PC-3 (cell line): Measurements from ENCODE around the gene SIGLEC10. TPM values are rescaled to one million over a fixed set of nuclear protein-coding genes. Genes with fewer than 3 reads are reported as not detected.
"Not testable (repeated sequence)": the region's sequence is repeated elsewhere in the genome, so short reads cannot be mapped to it uniquely, and the experiment has no call there.

Experiments
- ATAC-seq: fragments of 200-7000 bp; cut with Tn5 transposase; 2 replicates; pipeline ENCODE4 v1.9.1; 2020; ENCODE audit warnings: mild to moderate bottlenecking, moderate library complexity
- BruUV-seq: library from RNA; stranded (reverse); fragments of 400-500 nt; replicated peaks from 2 replicates; lab custom pipeline; 2021; lab: Mats Ljungman, UMichigan
- CTCF ChIA-PET: fragments of 300-600 bp; sonication (Branson Sonifier 250); formaldehyde crosslinking; loops from one replicate; lab custom pipeline; 2022; ENCODE audit warnings: antibody characterized with exemption; lab: Charles Lee
- POLR2A ChIA-PET: fragments of 300-600 bp; sonication (Branson Sonifier 250); formaldehyde crosslinking; loops from one replicate; lab custom pipeline; 2022; ENCODE audit warnings: antibody characterized with exemption; ENCODE audit not compliant: unreplicated experiment; lab: Charles Lee
- DNase-seq: peaks from one replicate; pipeline ENCODE4 v3.0.0-alpha.2; 2015
- H2AFZ ChIP-seq: fragments of 300-600 bp; sonication (generic); 2 replicates; pipeline ENCODE4 v1.6.0; 2016; ENCODE audit warnings: antibody characterized with exemption, low read length
- H3F3A ChIP-seq: fragments of 300-600 bp; sonication (generic); one replicate; pipeline ENCODE4 v1.6.0; 2017; ENCODE audit warnings: antibody characterized with exemption, low read length, control low read depth, mild to moderate bottlenecking; ENCODE audit not compliant: unreplicated experiment
- H3K27ac ChIP-seq: fragments of 300-600 bp; sonication (generic); 2 replicates; pipeline ENCODE4 v1.5.1; 2016; ENCODE audit warnings: mild to moderate bottlenecking, low read length
- H3K27me3 ChIP-seq: fragments of 300-600 bp; sonication (generic); 2 replicates; pipeline ENCODE4 v1.6.1; 2016; ENCODE audit warnings: low read length, mixed read lengths
- H3K36me3 ChIP-seq: fragments of 300-600 bp; sonication (generic); 2 replicates; pipeline ENCODE4 v1.6.1; 2016; ENCODE audit warnings: low read depth, mixed run types, low read length, mixed read lengths
- H3K4me1 ChIP-seq: fragments of 300-600 bp; sonication (generic); 2 replicates; pipeline ENCODE4 v1.5.1; 2016; ENCODE audit warnings: low read length; ENCODE audit not compliant: insufficient read depth
- H3K4me2 ChIP-seq: fragments of 300-600 bp; sonication (generic); 2 replicates; pipeline ENCODE4 v1.6.0; 2016; ENCODE audit warnings: low read length
- H3K4me3 ChIP-seq: fragments of 300-600 bp; sonication (generic); 2 replicates; pipeline ENCODE4 v1.5.1; 2016; ENCODE audit warnings: mild to moderate bottlenecking, low read length, mixed read lengths
- H3K79me2 ChIP-seq: fragments of 300-600 bp; sonication (generic); 2 replicates; pipeline ENCODE4 v1.6.1; 2017; ENCODE audit warnings: low read length, mixed read lengths
- H3K9ac ChIP-seq: fragments of 300-600 bp; sonication (generic); 2 replicates; pipeline ENCODE4 v1.6.0; 2016; ENCODE audit warnings: mild to moderate bottlenecking, low read length
- H3K9me2 ChIP-seq: fragments of 300-600 bp; sonication (generic); replicated peaks from 2 replicates; pipeline ENCODE4 v1.6.1; 2016; ENCODE audit warnings: mixed run types, low read length, mixed read lengths
- H3K9me3 ChIP-seq: fragments of 300-600 bp; sonication (generic); 2 replicates; pipeline ENCODE4 v1.6.1; 2016; ENCODE audit warnings: low read length, mixed read lengths
- H4K20me1 ChIP-seq: fragments of 300-600 bp; sonication (generic); 2 replicates; pipeline ENCODE4 v1.6.1; 2016; ENCODE audit warnings: low read length, mixed read lengths
- CTCF ChIP-seq: fragments of 300-600 bp; sonication (generic); conservative IDR thresholded peaks from 2 replicates; pipeline ENCODE4 v1.5.1; 2017; ENCODE audit warnings: antibody characterized with exemption, low read depth, mild to moderate bottlenecking, low read length
- EZH2 ChIP-seq: fragments of 300-600 bp; sonication (generic); IDR thresholded peaks from one replicate; pipeline ENCODE4 v1.6.1; 2017; ENCODE audit warnings: antibody characterized with exemption, mild to moderate bottlenecking, low read length; ENCODE audit not compliant: unreplicated experiment
- EZH2phosphoT487 ChIP-seq: fragments of 300-600 bp; sonication (generic); IDR thresholded peaks from 2 replicates; pipeline ENCODE4 v1.6.1; 2018; ENCODE audit warnings: mild to moderate bottlenecking, antibody characterized with exemption, low read length, borderline replicate concordance
- intact Hi-C: fragments of 100-400 bp; cut with micrococcal nuclease; formaldehyde crosslinking; loops from 2 replicates; pipeline ENCODE4 v1.9.0; 2023
- total RNA-seq: library from RNA; depleted of rRNA; stranded (reverse); fragments of >200 nt; gene quantifications from 2 replicates; pipeline ENCODE4 v1.2.3, GENCODE V29; 2014

Gene SIGLEC10
- total RNA-seq, 1 experiment from 2014 or later, result not detected

- H3F3A ChIP-seq, result no peaks in the 10 kb centered on the region
- no peak overlapping the region for H2AFZ ChIP-seq
- no peaks in the 10 kb centered on the region for H3K9me2 ChIP-seq
- intact Hi-C loops, result loop anchor here (1.0 to 2.0 kb wide), 2 partner anchors 17 to 236 kb away; no protein-coding TSS in a partner anchor
- no peaks in the 10 kb centered on the region for H4K20me1 ChIP-seq
- no peaks in the 10 kb centered on the region for H3K79me2 ChIP-seq
- no peaks in the 10 kb centered on the region for H3K36me3 ChIP-seq
- H3K27ac ChIP-seq, result no peak overlapping the region
- ChIA-PET POLR2A (no interaction called here), CTCF (interaction anchor here (0.5 to 1.9 kb wide), 7 partner anchors 14 to 357 kb away, joined by 3 to 16 read pairs (median 3); no protein-coding TSS in a partner anchor)
- BruUV-seq, result no TSS peak
- DNase-seq (no peak), ATAC-seq (no peak)
- no peak overlapping the region for H3K9ac ChIP-seq
- TF ChIP-seq CTCF (no peak), EZH2 (no peak), EZH2phosphoT487 (no peak)
- no peaks in the 10 kb centered on the region for H3K9me3 ChIP-seq
- H3K4me2 ChIP-seq, result no peak overlapping the region
- no peaks in the 10 kb centered on the region for H3K4me1 ChIP-seq
- H3K4me3 ChIP-seq, result no peak overlapping the region
- H3K27me3 ChIP-seq, result peaks cover 38% of the 10 kb centered on the region
Observed at GRCh38 chr19:51421229-51422052, 4.0 kb upstream of the SIGLEC10 start.

GRCh38 chr19:51420511-51420910, 3.1 kb upstream of the SIGLEC10 start:
- H4K20me1 ChIP-seq, H3K9ac ChIP-seq, BruUV-seq, H3K36me3 ChIP-seq, H3K79me2 ChIP-seq, H2AFZ ChIP-seq, intact Hi-C loops, H3K9me3 ChIP-seq, H3K9me2 ChIP-seq, DNase-seq, H3K4me3 ChIP-seq, ATAC-seq, H3K4me1 ChIP-seq, H3K4me2 ChIP-seq, H3F3A ChIP-seq, H3K27ac ChIP-seq, POLR2A ChIA-PET: not testable (repeated sequence)
- peaks cover 29% of the 10 kb centered on the region for H3K27me3 ChIP-seq
- CTCF ChIA-PET, result interaction anchor here (0.6 to 1.9 kb wide), 2 partner anchors 56 to 237 kb away, joined by 3 to 16 read pairs; no protein-coding TSS in a partner anchor

DNA sequence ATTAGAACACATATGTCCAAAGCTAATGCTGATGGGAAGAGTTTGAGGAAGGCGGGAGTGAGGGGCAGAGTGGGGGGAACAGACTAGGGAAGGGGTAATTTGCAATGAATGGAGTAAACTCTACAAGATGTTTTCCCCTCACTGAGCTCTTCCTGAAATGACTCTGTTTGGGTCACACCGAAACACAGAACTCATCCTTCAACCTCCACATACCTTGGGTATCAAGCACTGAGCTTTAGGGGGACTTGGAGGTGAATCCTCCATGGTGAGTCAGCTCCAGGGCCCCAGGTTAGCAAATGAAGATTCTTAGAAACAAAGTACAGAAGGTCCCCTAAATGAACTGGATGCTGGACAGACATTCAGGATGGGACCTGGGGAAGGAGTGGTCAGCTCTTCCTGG, 1.3 kb upstream of the SIGLEC10 start:
- TF ChIP-seq EZH2phosphoT487 (no peak), CTCF (no peak), EZH2 (no peak)
- BruUV-seq, result no TSS peak
- Histone ChIP-seq H4K20me1 (no peaks in the 10 kb centered on the region), H3K4me3 (no peak overlapping the region), H3K9me2 (no peaks in the 10 kb centered on the region), H3K4me2 (no peak overlapping the region), H3K27me3 (peaks cover 33% of the 10 kb centered on the region), H2AFZ (no peak overlapping the region), H3K36me3 (no peaks in the 10 kb centered on the region), H3K27ac (no peak overlapping the region), H3K4me1 (no peaks in the 10 kb centered on the region), H3K9ac (no peak overlapping the region), H3K79me2 (no peaks in the 10 kb centered on the region), H3K9me3 (no peaks in the 10 kb centered on the region), H3F3A (no peaks in the 10 kb centered on the region)
- ATAC-seq, result no peak
- POLR2A ChIA-PET, result no interaction called here
- DNase-seq, result no peak
- intact Hi-C loops, result no loop called here
- CTCF ChIA-PET, result no interaction called here
